GM13977 (cell line): ENCODE measurements around the gene E4F1.

Source experiments
- DNase-seq: peaks from one replicate; pipeline ENCODE4 v3.0.0; 2012; ENCODE audit warnings: low spot score
- CTCF ChIP-seq: IDR thresholded peaks from 2 replicates; pipeline ENCODE4 v1.5.1; 2012; ENCODE audit warnings: mild to moderate bottlenecking, control low read depth; ENCODE audit not compliant: insufficient read depth; ENCODE audit errors: extremely low read depth, missing control alignments
- in situ Hi-C: fragments of 300-500 bp; cut with MboI; formaldehyde crosslinking; loops from one replicate; pipeline ENCODE4 v1.12.0; 2022; ENCODE audit warnings: low sequenced_read_pairs, low pct_unique_long_range_greater_than_20kb, mixed read lengths, inconsistent platforms; ENCODE audit not compliant: unreplicated experiment

E4F1 gene

GRCh38 chr16:2181952-2182351, 41.4 kb upstream of the E4F1 start:
- TF ChIP-seq CTCF: no peak
- no peak for DNase-seq
- in situ Hi-C loops: no loop called here

- no peak for TF ChIP-seq CTCF
- in situ Hi-C loops: no loop called here
- DNase-seq: no peak
Measured at GRCh38 chr16:2183671-2184070, 39.7 kb upstream of the E4F1 start.

- in situ Hi-C loops: no loop called here
Measured at GRCh38 chr16:2184346-2184745, 39.0 kb upstream of the E4F1 start.

GRCh38 chr16:2184962-2185361, 38.4 kb upstream of the E4F1 start:
- TF ChIP-seq CTCF: no peak
- DNase-seq: no peak
- in situ Hi-C loops: no loop called here

More at GRCh38 chr16:2184346-2184745, 39.0 kb upstream of the E4F1 start:
- TF ChIP-seq CTCF: no peak
- no peak for DNase-seq

- no peak for TF ChIP-seq CTCF
- DNase-seq: no peak
- in situ Hi-C loops: no loop called here
Measured at GRCh38 chr16:2186064-2186463, 37.3 kb upstream of the E4F1 start.

GRCh38 chr16:2186505-2186904, 36.9 kb upstream of the E4F1 start:
- no peak for TF ChIP-seq CTCF
- in situ Hi-C loops: no loop called here
- DNase-seq: no peak

GRCh38 chr16:2187212-2187611, 36.2 kb upstream of the E4F1 start:
- DNase-seq: no peak
- in situ Hi-C loops: no loop called here
- no peak for TF ChIP-seq CTCF
